Fibroblast of mammary gland (primary cell): ENCODE results near the gene IL4R.

ENCODE experiments used
- DNase-seq: peaks from one replicate; pipeline ENCODE4 v3.0.0-alpha.2; 2010; ENCODE audit warnings: low read depth
- H3K4me3 ChIP-seq: 2 replicates; pipeline ENCODE4 v1.5.1; 2011; ENCODE audit warnings: low read depth, mild to moderate bottlenecking, low read length, moderate library complexity; ENCODE audit not compliant: control insufficient read depth
- TF ChIP-seq, protein P1 (sequence below): conservative IDR thresholded peaks from 2 replicates; pipeline ENCODE4 v1.5.1; 2011; ENCODE audit warnings: low read depth, low read length, inconsistent platforms; ENCODE audit not compliant: control insufficient read depth, insufficient read depth

The IL4R gene

DNA sequence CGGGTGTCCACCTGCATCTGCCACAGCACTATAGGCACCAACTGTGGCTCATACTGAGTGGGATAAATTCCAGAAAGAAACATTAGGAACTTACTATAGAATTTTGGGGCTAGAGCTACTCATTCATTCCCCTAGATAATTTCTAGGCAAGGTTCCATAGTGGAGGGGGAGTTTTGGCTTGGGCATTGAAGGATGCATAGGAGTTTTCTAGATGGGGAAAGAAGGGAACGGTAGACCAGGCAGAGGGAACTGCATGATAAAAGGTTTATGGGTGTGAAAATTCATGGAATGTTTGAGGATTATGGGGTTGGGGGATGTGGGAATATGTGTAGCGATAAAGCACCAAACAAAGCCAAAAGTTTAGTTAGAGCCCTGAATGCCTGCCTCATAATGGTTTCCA, 35.5 kb downstream of the IL4R start:
- no peak overlapping the region for H3K4me3 ChIP-seq
- TF ChIP-seq, protein P1, sequence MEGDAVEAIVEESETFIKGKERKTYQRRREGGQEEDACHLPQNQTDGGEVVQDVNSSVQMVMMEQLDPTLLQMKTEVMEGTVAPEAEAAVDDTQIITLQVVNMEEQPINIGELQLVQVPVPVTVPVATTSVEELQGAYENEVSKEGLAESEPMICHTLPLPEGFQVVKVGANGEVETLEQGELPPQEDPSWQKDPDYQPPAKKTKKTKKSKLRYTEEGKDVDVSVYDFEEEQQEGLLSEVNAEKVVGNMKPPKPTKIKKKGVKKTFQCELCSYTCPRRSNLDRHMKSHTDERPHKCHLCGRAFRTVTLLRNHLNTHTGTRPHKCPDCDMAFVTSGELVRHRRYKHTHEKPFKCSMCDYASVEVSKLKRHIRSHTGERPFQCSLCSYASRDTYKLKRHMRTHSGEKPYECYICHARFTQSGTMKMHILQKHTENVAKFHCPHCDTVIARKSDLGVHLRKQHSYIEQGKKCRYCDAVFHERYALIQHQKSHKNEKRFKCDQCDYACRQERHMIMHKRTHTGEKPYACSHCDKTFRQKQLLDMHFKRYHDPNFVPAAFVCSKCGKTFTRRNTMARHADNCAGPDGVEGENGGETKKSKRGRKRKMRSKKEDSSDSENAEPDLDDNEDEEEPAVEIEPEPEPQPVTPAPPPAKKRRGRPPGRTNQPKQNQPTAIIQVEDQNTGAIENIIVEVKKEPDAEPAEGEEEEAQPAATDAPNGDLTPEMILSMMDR = no peak
- DNase-seq = no peak

DNA sequence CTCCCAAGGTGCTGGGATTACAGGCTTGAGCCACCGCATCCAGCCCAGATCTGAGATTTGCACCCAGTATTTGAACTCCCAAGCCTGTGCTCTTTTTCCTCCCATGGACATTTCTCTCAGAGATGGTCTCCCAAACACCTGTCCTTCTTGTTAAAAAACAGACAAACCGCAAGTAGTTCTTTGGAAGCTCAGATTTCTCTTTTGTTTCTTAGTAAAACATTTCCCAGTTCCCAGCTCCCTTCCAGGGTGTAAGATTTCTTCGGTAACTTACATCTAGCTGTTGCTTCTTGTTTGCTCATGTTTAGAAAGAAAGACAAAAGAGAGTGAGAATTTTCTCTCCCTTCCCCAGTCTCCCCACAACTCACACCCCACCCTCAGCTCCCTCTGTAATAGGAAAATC, 36.2 kb downstream of the IL4R start:
- TF ChIP-seq, protein P1 = no peak
- H3K4me3 ChIP-seq = no peak overlapping the region

GRCh38 chr16:27351989-27352388, 38.2 kb downstream of the IL4R start:
- DNase-seq = no peak
- no peak overlapping the region for H3K4me3 ChIP-seq
- TF ChIP-seq, protein P1 = no peak

More for the DNA sequence above, 36.2 kb downstream of the IL4R start:
- no peak for DNase-seq

DNA sequence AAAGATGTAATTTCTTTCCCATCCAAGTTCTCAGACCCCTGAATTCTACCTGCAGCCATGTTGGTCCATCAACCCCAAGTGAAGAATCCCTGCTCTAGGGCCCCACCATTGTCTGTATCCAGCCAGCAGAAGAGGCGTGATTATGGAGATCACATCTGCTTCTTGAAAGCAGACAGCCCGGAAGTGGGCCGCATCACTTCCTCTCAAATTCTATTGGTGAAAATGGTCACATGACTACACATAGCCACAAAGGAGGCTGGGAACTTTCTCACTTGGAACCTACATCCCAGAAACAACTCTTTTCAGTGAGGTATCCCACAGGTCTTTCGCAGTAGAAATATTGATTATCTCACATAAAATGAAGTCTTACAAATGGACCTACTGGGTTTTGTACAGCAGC, 40.1 kb downstream of the IL4R start:
- TF ChIP-seq, protein P1 = no peak
- no peak overlapping the region for H3K4me3 ChIP-seq
- DNase-seq = no peak

DNA sequence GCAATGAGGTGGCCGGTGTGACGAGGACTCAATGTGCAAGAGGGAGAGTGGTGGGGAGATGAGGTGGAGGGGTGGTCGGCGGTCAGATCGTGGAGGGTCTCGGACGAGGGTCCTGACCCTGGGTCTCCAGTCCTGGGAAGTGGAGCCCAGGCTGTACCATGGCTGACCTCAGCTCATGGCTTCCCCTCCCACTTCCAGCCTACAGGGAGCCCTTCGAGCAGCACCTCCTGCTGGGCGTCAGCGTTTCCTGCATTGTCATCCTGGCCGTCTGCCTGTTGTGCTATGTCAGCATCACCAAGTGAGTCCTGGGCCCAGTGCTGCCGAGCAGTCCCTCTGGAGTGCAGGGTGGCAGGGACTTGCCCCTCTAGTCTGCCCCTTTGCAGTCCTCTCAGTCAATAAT, 41.8 kb downstream of the IL4R start:
- no peak overlapping the region for H3K4me3 ChIP-seq
- peak; percentile 56 for DNase-seq
- TF ChIP-seq, protein P1 = peak; percentile 51

DNA sequence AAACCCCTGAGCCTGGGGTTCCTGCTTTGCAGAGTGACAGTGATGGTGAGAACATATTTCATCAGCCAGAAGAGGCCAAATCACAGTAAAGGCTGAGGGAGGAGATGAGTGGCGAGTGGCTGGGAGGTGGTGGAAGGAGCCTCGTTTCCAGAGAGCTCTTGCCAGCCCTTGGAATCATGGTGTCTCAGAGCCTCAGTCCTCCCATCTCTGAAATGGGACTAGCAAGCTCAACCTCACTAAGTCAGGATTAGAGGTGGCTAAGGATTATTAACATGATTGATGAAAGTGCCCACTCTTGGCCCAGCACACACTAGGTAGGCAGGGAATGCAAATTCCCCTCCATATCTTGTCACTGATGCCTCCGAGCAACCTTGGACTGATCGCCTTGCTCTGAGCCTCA, 43.0 kb downstream of the IL4R start:
- DNase-seq = no peak
- no peak overlapping the region for H3K4me3 ChIP-seq
- TF ChIP-seq, protein P1 = no peak

DNA sequence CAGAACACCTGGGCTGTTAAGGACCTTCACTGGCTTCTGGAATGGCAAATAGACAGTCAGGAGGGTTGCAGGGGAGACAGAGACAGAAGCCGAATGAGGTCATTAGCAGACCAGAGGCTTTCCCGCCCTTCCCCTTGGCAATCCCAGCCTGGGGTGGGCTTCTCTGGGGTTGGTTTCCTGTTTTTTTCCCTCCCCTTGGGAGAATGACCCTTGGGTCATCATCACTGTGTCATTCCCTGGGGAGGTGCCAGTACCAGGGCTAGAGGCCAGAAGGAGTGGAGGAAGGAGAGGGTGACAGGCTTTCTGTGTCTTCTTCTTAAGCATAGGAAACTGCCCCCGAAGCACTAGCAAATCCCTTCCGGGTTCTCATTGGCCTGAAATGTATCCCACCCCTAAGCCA, 45.3 kb downstream of the IL4R start:
- TF ChIP-seq, protein P1 = no peak
- DNase-seq = no peak
- H3K4me3 ChIP-seq = no peak overlapping the region
